ENCODE results near the gene FEM1B. TPM values are rescaled to one million over a fixed set of nuclear protein-coding genes. Genes with fewer than 3 reads are reported as not detected.

FEM1B gene
- 56.1 and 67.0 TPM in 2 replicates for total RNA-seq

DNA sequence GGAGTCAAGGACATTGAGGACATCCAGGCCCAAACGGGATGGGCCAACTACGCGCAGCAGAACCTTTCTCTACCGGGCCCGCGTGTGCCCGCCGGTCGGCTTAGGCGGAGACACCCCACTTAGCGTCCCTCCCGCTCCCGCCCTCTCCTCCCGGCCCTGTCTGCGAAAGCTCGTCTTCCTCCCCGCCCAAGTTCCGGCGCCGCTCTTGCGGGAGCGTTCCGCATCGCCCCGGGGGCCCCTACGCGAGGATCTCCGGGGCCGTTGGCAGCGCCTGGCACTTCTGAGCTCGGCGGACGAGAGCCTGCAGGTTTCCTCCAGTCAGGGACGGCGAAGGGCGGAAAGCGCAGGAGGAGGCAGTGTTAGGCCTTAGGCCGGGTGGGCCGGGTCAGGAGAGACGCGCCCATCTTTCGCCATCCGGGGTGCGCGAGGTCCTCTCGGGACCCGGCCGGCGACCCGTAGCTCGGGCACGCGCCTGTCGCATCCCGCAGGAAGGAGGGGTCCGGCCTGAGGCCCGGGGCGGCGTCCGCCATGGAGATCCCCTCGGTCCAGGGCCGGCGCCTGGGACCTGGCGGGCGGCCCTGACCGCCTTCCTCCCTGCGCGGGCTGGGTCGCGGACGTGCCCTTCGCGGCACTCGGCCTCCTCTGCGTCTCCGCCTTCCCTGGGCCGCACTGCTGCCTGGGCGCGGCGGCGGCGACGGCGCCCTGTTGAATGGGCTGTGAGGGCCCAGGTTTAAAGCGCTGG, at the start of gene FEM1B:
FEM1B (plus strand) TSS at position 143 of the 742 bp plus-strand sequence. CDS start 673 bp downstream, outside the sequence.

GRCh38 chr15:68229386-68230156, 48.0 kb upstream of the FEM1B start, which contains the start of gene CLN6:
Gene CLN6 (minus strand): TSS chr15:68229728. CDS start chr15:68229584, 144 bp downstream.

Other genes starting within 250 kb of the FEM1B start
- 66.4 and 101 TPM in 2 replicates for gene PIAS1, start 223.4 kb upstream of the FEM1B start, total RNA-seq
- gene CALML4, start 72.4 kb upstream of the FEM1B start, total RNA-seq = 2.2 and 3.9 TPM in 2 replicates
- gene CLN6, start 48.0 kb upstream of the FEM1B start, total RNA-seq = 14.9 and 17.1 TPM in 2 replicates
- 0.11 and 0.79 TPM in 2 replicates for gene ITGA11, start 154.4 kb downstream of the FEM1B start, total RNA-seq

All from placental epithelial cell (primary cell).